PC-9 (cell line): Measurements from ENCODE around the gene TGM2. TPM values are rescaled to one million over a fixed set of nuclear protein-coding genes. Genes with fewer than 3 reads are reported as not detected.

ENCODE experiments used
- BruUV-seq: library from RNA; stranded (reverse); fragments of 400-500 nt; replicated peaks from 2 replicates; lab custom pipeline; 2021; lab: Mats Ljungman, UMichigan
- CTCF ChIA-PET: fragments of 300-600 bp; sonication (Branson Sonifier 250); formaldehyde crosslinking; loops from one replicate; lab custom pipeline; 2022; ENCODE audit warnings: antibody characterized with exemption; lab: Charles Lee
- POLR2A ChIA-PET: fragments of 300-600 bp; sonication (Branson Sonifier 250); formaldehyde crosslinking; loops from one replicate; lab custom pipeline; 2022; ENCODE audit warnings: antibody characterized with exemption; ENCODE audit not compliant: unreplicated experiment; lab: Charles Lee
- DNase-seq, 2 experiments: peaks; one replicate each; pipeline versions ENCODE4 v3.0.0 to v3.0.0-alpha.2; 2015 to 2022; ENCODE audit warnings: mixed read lengths in 1 of 2
- H2AFZ ChIP-seq: fragments of 200-600 bp; sonication (generic); 2 replicates; pipeline ENCODE4 v1.8.1; 2017; ENCODE audit warnings: antibody characterized with exemption
- H3F3A ChIP-seq: fragments of 200-600 bp; sonication (generic); 2 replicates; pipeline ENCODE4 v1.8.1; 2017; ENCODE audit warnings: antibody characterized with exemption, mild to moderate bottlenecking, low read depth; ENCODE audit not compliant: insufficient read depth
- H3K27ac ChIP-seq: fragments of 200-600 bp; sonication (generic); 2 replicates; pipeline ENCODE4 v1.6.1; 2016; ENCODE audit warnings: mixed run types
- H3K27me3 ChIP-seq: fragments of 200-600 bp; sonication (generic); 2 replicates; pipeline ENCODE4 v1.6.1; 2016; ENCODE audit warnings: low read depth, mixed run types; ENCODE audit not compliant: insufficient read depth
- H3K36me3 ChIP-seq: fragments of 200-600 bp; sonication (generic); 2 replicates; pipeline ENCODE4 v1.6.1; 2016; ENCODE audit warnings: low read depth, mixed run types
- H3K4me1 ChIP-seq: fragments of 200-600 bp; sonication (generic); replicated peaks from 2 replicates; pipeline ENCODE4 v1.6.1; 2016; ENCODE audit warnings: mixed run types; ENCODE audit not compliant: insufficient read depth
- H3K4me2 ChIP-seq: fragments of 200-600 bp; sonication (generic); 2 replicates; pipeline ENCODE4 v1.6.1; 2017; ENCODE audit warnings: mixed run types
- H3K4me3 ChIP-seq: fragments of 200-600 bp; sonication (generic); 2 replicates; pipeline ENCODE4 v1.6.1; 2016; ENCODE audit warnings: mixed run types
- H3K79me2 ChIP-seq: fragments of 200-600 bp; sonication (generic); 2 replicates; pipeline ENCODE4 v1.6.1; 2017; ENCODE audit warnings: low read depth, mixed run types
- H3K9me2 ChIP-seq: fragments of 200-600 bp; sonication (generic); 2 replicates; pipeline ENCODE4 v1.8.1; 2017; ENCODE audit warnings: mild to moderate bottlenecking; ENCODE audit not compliant: insufficient read depth
- H3K9me3 ChIP-seq: fragments of 200-600 bp; sonication (generic); 2 replicates; pipeline ENCODE4 v1.8.1; 2016; ENCODE audit warnings: low read depth; ENCODE audit not compliant: insufficient read depth
- H4K20me1 ChIP-seq: fragments of 200-600 bp; sonication (generic); 2 replicates; pipeline ENCODE4 v1.8.1; 2017; ENCODE audit not compliant: insufficient read depth
- CTCF ChIP-seq: fragments of 200-600 bp; sonication (generic); conservative IDR thresholded peaks from 2 replicates; pipeline ENCODE4 v1.6.1; 2017; ENCODE audit warnings: mixed run types, antibody characterized with exemption, mild to moderate bottlenecking, moderate library complexity
- EZH2 ChIP-seq: fragments of 200-600 bp; sonication (generic); IDR thresholded peaks from 2 replicates; pipeline ENCODE4 v1.8.0; 2017; ENCODE audit warnings: antibody characterized with exemption, low read depth
- intact Hi-C: fragments of 100-400 bp; cut with micrococcal nuclease; formaldehyde crosslinking; loops from one replicate; pipeline ENCODE4 v1.10.0; 2022; ENCODE audit not compliant: unreplicated experiment
- total RNA-seq: library from RNA; stranded (reverse); gene quantifications from 2 replicates; pipeline ENCODE4 v1.2.3, GENCODE V29; 2021

Gene TGM2
- total RNA-seq, 1 experiment from 2014 or later: 333 TPM

GRCh38 chr20:38169636-38170193 is 4.6 kb upstream of the TGM2 start:
- Histone ChIP-seq H3K36me3 (no peaks in the 10 kb centered on the region), H3K4me3 (no peak overlapping the region), H3K79me2 (peaks cover 9% of the 10 kb centered on the region), H3F3A (peaks cover 57% of the 10 kb centered on the region), H3K4me2 (no peak overlapping the region), H3K9me2 (no peaks in the 10 kb centered on the region), H3K27ac (peak overlapping the region; percentile 93), H3K9me3 (no peaks in the 10 kb centered on the region), H4K20me1 (no peaks in the 10 kb centered on the region), H2AFZ (no peak overlapping the region), H3K4me1 (peaks cover 79% of the 10 kb centered on the region), H3K27me3 (no peaks in the 10 kb centered on the region)
- intact Hi-C loops: loop anchor here (2.0 to 10.0 kb wide), 5 partner anchors 25 to 605 kb away; partner anchors contain the start of gene VSTM2L
- DNase-seq: no peak
- CTCF ChIA-PET: interaction anchor here (0.6 kb wide), 1 partner anchor 112 kb away, joined by 3 read pairs; no protein-coding TSS in a partner anchor
- POLR2A ChIA-PET: interaction anchor here (0.6 kb wide), 1 partner anchor 15 kb away, joined by 3 read pairs; no protein-coding TSS in a partner anchor
- no TSS peak for BruUV-seq
- TF ChIP-seq EZH2 (no peak), CTCF (no peak)

- Histone ChIP-seq H3K36me3 (peaks cover 4% of the 10 kb centered on the region; the same call in 1 of the 2 replicates), H2AFZ (no peak overlapping the region), H3K79me2 (peaks cover 16% of the 10 kb centered on the region), H4K20me1 (peaks cover 7% of the 10 kb centered on the region), H3K9me3 (no peaks in the 10 kb centered on the region), H3K4me2 (peak overlapping the region; percentile 47), H3K4me1 (peaks cover 72% of the 10 kb centered on the region), H3K27ac (peak overlapping the region; percentile 93), H3F3A (peaks cover 53% of the 10 kb centered on the region), H3K9me2 (no peaks in the 10 kb centered on the region), H3K4me3 (no peak overlapping the region), H3K27me3 (no peaks in the 10 kb centered on the region)
- ChIA-PET CTCF (no interaction called here), POLR2A (no interaction called here)
- no TSS peak for BruUV-seq
- peak in 1 of 2 experiments; percentile 23 for DNase-seq
- intact Hi-C loops: loop anchor here (1.0 to 10.0 kb wide), 7 partner anchors 15 to 604 kb away; partner anchors contain the start of gene VSTM2L
- TF ChIP-seq CTCF: no peak
Observed at GRCh38 chr20:38168791-38169589, 3.9 kb upstream of the TGM2 start.

GRCh38 chr20:38167851-38168760 is 3.0 kb upstream of the TGM2 start:
- POLR2A ChIA-PET: interaction anchor here (0.6 kb wide), 1 partner anchor 105 kb away, joined by 10 read pairs; no protein-coding TSS in a partner anchor
- H3K4me2 ChIP-seq: peak overlapping the region; percentile 47
- peaks cover 16% of the 10 kb centered on the region for H4K20me1 ChIP-seq

More at GRCh38 chr20:38167851-38168760, 3.0 kb upstream of the TGM2 start:
- intact Hi-C loops: loop anchor here (1.0 to 10.0 kb wide), 7 partner anchors 16 to 603 kb away; partner anchors contain the start of gene VSTM2L
- Histone ChIP-seq H3K4me3 (no peak overlapping the region), H2AFZ (no peak overlapping the region), H3K9me3 (no peaks in the 10 kb centered on the region), H3K9me2 (no peaks in the 10 kb centered on the region), H3K27me3 (no peaks in the 10 kb centered on the region), H3F3A (peaks cover 53% of the 10 kb centered on the region), H3K79me2 (peaks cover 25% of the 10 kb centered on the region), H3K4me1 (peaks cover 69% of the 10 kb centered on the region), H3K36me3 (peaks cover 12% of the 10 kb centered on the region; the same call in 1 of the 2 replicates), H3K27ac (peak overlapping the region; percentile 93)
- no peak for TF ChIP-seq EZH2
- no peak for TF ChIP-seq CTCF
- DNase-seq: peak; percentile 90 to 95
- BruUV-seq: TSS peak; percentile 80
- CTCF ChIA-PET: interaction anchor here (0.6 to 1.5 kb wide), 4 partner anchors 20 to 633 kb away, joined by 4 to 11 read pairs (median 4); no protein-coding TSS in a partner anchor
